Measurements from ENCODE around the gene PCDHGC3.
A peak's percentile ranks its signal among the peaks of the same experiment; 100 is the strongest.
"Not testable (repeated sequence)": the region's sequence is repeated elsewhere in the genome, so short reads cannot be mapped to it uniquely, and the experiment has no call there.

The PCDHGC3 gene

DNA sequence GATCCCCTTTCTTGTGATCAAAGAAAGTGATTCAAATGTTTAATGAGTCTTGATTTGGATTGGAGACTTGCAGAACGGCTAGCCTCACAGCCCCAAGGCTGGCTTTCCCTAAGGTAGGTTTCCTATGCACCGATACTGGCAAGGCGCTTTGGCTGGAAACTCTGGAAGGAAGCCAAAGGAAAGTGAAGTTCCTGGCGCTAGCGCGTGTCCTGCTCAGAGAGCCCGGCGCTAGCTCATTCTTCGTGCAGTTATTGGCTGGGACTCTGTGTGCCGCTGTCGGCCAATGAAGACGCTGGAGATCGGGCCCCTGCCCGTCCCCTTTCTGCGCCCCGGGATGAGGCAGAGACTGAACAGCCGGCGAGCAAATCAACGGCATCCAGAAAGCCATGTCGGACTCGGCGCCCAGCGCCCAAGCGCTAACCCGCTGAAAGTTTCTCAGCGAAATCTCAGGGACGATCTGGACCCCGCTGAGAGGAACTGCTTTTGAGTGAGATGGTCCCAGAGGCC, at the start of gene PCDHGC3:
PCDHGC3 (plus strand) TSS at position 342 of the 507 bp plus-strand sequence; CDS start at position 493, 151 bp downstream.
- TF ChIP-seq, protein P1, sequence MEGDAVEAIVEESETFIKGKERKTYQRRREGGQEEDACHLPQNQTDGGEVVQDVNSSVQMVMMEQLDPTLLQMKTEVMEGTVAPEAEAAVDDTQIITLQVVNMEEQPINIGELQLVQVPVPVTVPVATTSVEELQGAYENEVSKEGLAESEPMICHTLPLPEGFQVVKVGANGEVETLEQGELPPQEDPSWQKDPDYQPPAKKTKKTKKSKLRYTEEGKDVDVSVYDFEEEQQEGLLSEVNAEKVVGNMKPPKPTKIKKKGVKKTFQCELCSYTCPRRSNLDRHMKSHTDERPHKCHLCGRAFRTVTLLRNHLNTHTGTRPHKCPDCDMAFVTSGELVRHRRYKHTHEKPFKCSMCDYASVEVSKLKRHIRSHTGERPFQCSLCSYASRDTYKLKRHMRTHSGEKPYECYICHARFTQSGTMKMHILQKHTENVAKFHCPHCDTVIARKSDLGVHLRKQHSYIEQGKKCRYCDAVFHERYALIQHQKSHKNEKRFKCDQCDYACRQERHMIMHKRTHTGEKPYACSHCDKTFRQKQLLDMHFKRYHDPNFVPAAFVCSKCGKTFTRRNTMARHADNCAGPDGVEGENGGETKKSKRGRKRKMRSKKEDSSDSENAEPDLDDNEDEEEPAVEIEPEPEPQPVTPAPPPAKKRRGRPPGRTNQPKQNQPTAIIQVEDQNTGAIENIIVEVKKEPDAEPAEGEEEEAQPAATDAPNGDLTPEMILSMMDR (IDR thresholded peaks at IDR 0.05; ENCODE audit: low read depth, low read length, missing control alignments): peak; percentile 29
- peak; percentile 91 for DNase-seq (ENCODE audit: low read depth)
- in situ Hi-C loops (cut with HindIII; ENCODE audit: low sequenced_read_pairs): no loop called here

DNA sequence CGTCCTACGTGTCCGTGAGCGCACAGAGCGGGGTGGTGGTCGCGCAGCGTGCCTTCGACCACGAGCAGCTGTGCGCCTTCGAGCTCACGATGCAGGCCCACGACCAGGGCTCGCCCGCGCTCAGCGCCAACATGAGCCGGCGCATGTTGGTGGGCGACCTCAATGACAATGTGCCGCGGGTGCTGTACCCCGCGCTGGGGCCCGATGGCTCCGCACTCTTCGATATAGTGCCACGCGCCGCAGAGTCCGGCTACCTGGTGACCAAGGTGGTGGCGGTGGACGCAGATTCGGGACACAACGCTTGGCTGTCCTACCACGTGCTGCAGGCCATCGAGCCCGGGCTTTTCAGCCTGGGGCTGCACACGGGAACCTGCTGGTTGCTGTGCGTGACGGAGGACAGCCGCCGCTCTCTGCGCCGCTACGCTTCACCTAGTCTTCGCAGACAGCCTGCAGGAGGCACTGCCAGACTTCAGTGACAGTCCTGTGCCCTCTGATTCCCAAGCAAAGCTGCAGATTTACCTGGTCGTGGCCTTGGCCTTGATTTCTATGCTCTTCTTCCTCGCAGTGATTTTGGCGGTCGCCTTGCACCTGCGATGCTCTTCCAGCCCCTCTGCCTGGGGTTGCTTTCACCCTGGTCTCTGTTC, 47.9 kb upstream of the PCDHGC3 start:
- no peak for DNase-seq (ENCODE audit: low read depth)
- in situ Hi-C loops (cut with HindIII; ENCODE audit: low sequenced_read_pairs): loop anchor here (5.0 kb wide), 1 partner anchor 86 kb away; the partner anchor contains the start of gene PCDHGA3
- TF ChIP-seq, protein P1 (IDR thresholded peaks at IDR 0.05; ENCODE audit: low read depth, low read length, missing control alignments): no peak
- no peak overlapping the region for H3K4me3 ChIP-seq (ENCODE audit: low read depth, low read length)

More for the DNA sequence above, at the start of gene PCDHGC3:
- H3K4me3 ChIP-seq (ENCODE audit: low read depth, low read length): peak within 1 kb of the TSS; percentile 60

DNA sequence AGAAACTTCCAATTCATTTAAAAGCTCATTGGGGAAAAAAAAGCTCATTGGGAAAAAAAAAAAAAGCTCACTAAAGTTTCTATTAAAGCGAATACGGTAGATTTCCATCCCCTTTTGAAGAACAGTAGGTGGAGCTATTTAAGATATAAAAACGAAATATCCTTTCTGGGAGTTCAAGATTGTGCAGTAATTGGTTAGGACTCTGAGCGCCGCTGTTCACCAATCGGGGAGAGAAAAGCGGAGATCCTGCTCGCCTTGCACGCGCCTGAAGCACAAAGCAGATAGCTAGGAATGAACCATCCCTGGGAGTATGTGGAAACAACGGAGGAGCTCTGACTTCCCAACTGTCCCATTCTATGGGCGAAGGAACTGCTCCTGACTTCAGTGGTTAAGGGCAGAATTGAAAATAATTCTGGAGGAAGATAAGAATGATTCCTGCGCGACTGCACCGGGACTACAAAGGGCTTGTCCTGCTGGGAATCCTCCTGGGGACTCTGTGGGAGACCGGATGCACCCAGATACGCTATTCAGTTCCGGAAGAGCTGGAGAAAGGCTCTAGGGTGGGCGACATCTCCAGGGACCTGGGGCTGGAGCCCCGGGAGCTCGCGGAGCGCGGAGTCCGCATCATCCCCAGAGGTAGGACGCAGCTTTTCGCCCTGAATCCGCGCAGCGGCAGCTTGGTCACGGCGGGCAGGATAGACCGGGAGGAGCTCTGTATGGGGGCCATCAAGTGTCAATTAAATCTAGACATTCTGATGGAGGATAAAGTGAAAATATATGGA, 45.2 kb upstream of the PCDHGC3 start, which contains the start of gene PCDHGA12:
PCDHGA12 (plus strand) TSS at position 176 of the 782 bp plus-strand sequence; CDS start at position 429, 253 bp downstream.
- H3K4me3 ChIP-seq (ENCODE audit: low read depth, low read length): peak within 1 kb of the TSS; percentile 33
- TF ChIP-seq, protein P1 (IDR thresholded peaks at IDR 0.05; ENCODE audit: low read depth, low read length, missing control alignments): peak; percentile 54
- DNase-seq (ENCODE audit: low read depth): peak; percentile 70
- in situ Hi-C loops (cut with HindIII; ENCODE audit: low sequenced_read_pairs): no loop called here

DNA sequence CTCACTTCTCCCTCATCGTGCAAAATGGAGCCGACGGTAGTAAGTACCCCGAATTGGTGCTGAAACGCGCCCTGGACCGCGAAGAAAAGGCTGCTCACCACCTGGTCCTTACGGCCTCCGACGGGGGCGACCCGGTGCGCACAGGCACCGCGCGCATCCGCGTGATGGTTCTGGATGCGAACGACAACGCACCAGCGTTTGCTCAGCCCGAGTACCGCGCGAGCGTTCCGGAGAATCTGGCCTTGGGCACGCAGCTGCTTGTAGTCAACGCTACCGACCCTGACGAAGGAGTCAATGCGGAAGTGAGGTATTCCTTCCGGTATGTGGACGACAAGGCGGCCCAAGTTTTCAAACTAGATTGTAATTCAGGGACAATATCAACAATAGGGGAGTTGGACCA, 44.5 kb upstream of the PCDHGC3 start:
- H3K4me3 ChIP-seq (ENCODE audit: low read depth, low read length): peak overlapping the region; percentile 33
- no peak for DNase-seq (ENCODE audit: low read depth)
- in situ Hi-C loops (cut with HindIII; ENCODE audit: low sequenced_read_pairs): no loop called here
- TF ChIP-seq, protein P1 (IDR thresholded peaks at IDR 0.05; ENCODE audit: low read depth, low read length, missing control alignments): no peak

DNA sequence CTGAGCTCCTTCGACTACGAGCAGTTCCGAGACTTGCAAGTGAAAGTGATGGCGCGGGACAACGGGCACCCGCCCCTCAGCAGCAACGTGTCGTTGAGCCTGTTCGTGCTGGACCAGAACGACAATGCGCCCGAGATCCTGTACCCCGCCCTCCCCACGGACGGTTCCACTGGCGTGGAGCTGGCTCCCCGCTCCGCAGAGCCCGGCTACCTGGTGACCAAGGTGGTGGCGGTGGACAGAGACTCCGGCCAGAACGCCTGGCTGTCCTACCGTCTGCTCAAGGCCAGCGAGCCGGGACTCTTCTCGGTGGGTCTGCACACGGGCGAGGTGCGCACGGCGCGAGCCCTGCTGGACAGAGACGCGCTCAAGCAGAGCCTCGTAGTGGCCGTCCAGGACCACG, 43.5 kb upstream of the PCDHGC3 start:
- DNase-seq (ENCODE audit: low read depth); H3K4me3 ChIP-seq (ENCODE audit: low read depth, low read length); in situ Hi-C loops (cut with HindIII; ENCODE audit: low sequenced_read_pairs): not testable (repeated sequence)

DNA sequence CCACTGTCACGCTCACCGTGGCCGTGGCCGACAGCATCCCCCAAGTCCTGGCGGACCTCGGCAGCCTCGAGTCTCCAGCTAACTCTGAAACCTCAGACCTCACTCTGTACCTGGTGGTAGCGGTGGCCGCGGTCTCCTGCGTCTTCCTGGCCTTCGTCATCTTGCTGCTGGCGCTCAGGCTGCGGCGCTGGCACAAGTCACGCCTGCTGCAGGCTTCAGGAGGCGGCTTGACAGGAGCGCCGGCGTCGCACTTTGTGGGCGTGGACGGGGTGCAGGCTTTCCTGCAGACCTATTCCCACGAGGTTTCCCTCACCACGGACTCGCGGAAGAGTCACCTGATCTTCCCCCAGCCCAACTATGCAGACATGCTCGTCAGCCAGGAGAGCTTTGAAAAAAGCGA, 43.0 kb upstream of the PCDHGC3 start:
- H3K4me3 ChIP-seq (ENCODE audit: low read depth, low read length); DNase-seq (ENCODE audit: low read depth): not testable (repeated sequence)

DNA sequence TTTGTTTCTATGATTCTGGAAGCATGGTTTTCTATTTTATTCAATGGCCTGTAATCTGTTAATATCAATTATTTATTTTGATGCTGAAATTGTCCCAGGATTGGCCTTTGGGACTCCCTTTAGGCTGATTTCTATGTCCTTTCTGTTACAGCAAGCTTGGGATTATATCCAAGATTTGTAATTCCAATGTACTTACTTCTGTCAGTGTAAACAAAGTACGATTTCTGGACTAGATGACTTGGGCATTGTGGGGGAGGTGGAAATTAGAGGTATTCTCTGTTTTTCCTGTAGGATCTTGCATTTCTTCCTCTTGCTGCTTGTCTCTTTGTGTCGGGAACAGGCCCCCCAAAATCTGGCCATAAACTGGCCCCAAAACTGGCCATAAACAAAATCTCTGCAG, 41.8 kb upstream of the PCDHGC3 start:
- DNase-seq (ENCODE audit: low read depth): no peak
- no peak overlapping the region for H3K4me3 ChIP-seq (ENCODE audit: low read depth, low read length)
- TF ChIP-seq, protein P1 (IDR thresholded peaks at IDR 0.05; ENCODE audit: low read depth, low read length, missing control alignments): no peak
- in situ Hi-C loops (cut with HindIII; ENCODE audit: low sequenced_read_pairs): no loop called here

More for the DNA sequence above, 43.0 kb upstream of the PCDHGC3 start:
- in situ Hi-C loops (cut with HindIII; ENCODE audit: low sequenced_read_pairs): not testable (repeated sequence)

Data from astrocyte of the cerebellum (primary cell).